COLO668 (cell line): ENCODE data around the gene DNAJB13.
A peak's percentile ranks its signal among the peaks of the same experiment; 100 is the strongest.
"Not testable (repeated sequence)": the region's sequence is repeated elsewhere in the genome, so short reads cannot be mapped to it uniquely, and the experiment has no call there.

ENCODE experiments used
- DNase-seq: peaks from one replicate; lab custom pipeline; 2025; ENCODE audit not compliant: unreplicated experiment; lab: John Stamatoyannopoulos, UW

DNAJB13 gene

GRCh38 chr11:73976451-73977151 lies 25.8 kb downstream of the DNAJB13 start:
- no peak for DNase-seq

DNA sequence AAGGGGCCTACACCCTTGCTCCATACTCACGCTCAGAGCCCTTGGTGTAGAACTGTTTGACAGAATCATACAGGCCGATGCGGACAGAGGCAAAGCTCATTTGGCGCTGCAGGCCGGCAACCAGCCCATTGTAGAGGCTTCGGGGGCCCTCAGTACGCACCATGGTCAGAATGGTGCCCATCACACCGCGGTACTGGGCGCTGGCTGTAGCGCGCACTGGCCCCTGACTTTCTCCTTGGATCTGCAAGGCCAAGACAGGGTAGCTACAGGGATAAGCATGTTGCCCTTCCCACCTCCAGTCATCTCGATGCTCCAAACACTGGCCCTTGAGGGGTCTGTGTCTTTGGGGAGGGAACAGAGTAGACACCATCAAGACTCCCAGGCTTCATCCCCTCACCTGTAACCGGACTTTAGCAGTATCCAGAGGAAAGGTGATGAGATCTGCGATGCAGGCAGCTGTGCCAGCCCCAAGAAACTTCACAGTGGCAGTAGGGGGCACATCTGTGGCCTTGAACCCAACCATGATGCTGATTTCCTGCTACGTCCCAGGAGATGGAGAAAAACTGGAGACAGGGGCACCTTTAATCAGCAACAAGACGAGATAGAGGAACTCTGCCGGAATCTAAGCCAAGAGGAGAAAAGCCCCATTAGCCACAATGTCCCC lies 27.2 kb downstream of the DNAJB13 start:
- DNase-seq, result no peak

- DNase-seq, result no peak
Observed at GRCh38 chr11:73978576-73979086, 27.8 kb downstream of the DNAJB13 start.

DNA sequence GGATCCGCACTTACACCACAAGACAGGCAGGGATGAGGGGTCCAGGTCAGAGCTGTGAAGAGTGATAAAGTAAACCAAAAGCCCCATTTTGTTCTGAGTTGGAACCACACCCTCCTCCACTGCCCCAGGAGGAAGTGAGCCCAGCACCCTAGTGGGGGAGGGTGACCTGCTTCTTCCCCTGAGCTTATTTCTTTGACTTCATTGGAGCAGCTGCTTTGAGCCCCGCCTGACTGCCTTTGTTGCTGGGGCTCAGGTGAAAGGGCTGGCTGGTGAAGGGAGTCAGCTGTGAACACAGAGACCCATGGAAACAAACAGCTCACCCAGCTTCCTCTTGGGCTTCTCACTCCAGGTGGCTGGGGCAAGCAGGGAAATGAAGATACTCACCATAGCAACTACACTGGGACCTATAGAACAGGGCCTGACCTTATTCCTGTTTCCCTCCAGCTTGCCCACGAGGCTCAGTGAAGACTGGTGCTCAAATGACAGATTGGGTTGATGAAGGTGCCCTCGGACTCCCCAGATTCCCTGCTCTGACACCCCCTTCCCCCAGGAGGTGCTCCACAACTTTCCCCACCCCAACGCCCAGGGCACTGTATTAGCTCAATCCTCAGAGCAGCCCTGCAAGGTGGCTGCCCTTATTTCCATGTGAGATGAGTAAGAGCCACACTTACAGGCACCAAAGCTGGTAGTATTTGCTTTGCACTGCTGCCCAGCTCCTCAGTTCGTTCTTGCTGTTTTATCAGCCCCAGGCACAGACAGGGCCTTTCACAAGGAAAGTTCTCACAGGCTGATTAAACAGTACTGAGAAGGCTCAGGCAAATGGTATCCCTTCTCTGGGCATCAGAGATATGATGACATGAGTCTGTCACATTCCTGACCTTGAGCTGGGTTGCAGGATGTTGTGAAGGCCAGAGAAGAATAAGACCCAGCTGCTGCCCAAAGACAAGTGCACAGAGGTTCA lies 29.5 kb downstream of the DNAJB13 start:
- peak; percentile 84 for DNase-seq

- DNase-seq, result no peak
Observed at GRCh38 chr11:73981051-73981805, 30.4 kb downstream of the DNAJB13 start.

DNA sequence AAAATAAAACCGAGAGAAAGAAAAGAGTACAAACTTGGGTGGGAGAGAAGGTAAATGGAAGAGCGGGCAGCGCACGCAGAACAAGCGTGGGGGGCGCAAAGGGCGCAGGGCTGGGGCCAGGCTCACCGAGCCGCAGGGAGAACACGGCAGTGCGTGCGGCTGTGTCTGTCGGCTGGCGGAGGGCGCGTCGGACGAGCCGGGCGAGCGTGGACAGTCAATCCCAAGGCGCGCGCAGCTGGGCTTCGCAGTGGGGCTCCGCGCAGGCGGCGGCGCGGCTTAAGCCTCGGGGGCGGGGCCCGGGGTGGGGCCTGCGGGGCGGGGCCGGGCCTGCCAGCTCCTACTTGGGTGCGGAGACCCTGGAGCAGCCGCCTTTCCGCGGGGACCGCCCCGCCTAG lies 31.8 kb downstream of the DNAJB13 start, which contains the start of gene UCP2:
Gene UCP2 (minus strand): TSS at position 249 of the 395 bp plus-strand sequence. CDS start 4,465 bp downstream, outside the sequence.
- peak; percentile 94 for DNase-seq

DNA sequence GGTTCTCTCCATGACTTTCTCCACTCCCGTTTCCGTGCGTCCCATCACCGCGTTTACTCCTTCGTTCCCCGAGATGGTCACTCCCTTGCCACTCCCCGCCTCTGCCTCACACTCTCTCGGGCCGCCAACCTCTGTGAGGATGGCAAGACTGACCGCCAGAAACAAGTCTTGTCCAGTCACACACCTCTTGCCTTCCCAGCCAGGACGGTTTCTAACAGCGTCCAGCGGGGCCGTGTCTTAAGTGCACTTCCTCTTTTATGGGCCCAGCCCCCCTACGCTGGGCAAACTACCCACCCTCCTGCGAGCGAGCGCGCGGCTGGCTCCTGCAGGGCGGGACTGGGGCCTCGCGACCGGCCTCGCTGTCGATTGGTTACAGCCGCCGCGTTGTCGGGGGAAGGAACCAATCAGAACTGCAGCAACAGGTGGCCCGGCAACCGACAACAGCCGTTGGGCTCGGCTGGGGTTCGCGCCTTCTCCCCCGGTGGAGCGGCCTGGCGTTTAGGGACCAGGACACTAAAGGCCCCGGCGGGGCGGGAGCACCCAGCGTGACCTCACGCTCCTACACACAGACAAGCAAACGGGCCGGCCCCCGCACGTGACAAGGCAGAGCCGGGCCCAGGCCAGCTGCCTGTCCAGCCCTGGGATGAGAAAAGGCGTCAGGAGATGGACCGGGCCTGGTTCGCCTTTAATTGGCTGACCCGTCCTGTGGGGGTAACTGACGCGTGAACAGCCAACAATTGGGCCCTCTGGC lies 32.3 kb downstream of the DNAJB13 start:
- DNase-seq, result peak; percentile 95

DNA sequence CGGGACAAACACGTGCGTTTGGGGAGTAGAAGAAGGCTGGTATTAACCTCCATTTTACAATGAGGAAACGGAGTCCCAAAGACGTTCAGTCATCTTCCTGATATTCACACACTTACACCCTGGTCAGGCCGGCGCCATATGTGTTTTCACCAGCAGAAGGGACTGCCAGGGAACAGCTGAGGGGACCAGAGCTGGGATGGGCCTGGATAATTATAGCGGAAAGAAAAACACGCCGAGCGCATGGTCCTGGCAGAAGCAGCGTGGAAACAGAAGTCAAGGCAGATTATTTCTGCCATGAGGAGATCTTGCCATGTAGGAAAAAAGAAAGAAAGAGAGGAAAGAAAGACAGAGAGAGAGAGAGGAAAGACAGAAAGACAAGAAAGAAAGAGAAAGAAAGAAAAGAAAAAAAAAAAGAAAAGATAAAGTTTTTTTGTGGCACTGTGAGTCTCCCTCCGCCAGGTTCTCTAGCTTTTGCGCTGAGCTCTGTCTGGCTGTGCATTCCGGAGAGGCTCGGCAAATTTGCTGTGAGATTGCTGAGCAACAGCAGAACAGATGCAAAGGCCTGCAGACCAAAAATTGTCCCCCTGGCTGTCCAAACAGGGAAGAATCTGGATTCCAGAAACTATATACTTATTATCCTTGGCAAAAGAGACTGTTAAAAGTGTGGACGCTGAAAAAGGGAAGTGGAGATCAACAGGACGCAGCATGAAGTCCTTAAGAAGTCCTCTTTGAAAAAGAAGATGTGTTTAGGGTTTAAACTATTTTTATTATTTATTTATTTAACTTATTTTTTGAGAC lies 33.1 kb downstream of the DNAJB13 start:
- no peak for DNase-seq

DNA sequence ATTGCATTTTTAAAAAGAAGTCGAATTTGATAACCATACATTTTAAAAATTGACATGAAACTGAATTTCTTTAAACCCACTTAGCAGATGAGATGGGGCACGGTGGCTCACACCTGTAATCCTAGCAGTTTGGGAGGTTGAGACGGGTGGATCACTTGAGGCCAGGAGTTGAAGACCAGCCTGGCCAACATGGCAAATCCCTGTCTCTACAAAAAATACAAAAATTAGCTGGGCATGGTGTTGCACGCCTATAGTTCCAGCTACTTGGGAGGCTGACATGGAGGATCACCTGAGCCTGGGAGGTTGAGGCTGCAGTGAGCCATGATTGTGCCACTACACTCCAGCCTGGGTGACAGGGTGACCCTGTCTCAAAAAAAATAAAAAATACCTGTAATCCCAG lies 34.8 kb downstream of the DNAJB13 start:
- not testable (repeated sequence) for DNase-seq

DNA sequence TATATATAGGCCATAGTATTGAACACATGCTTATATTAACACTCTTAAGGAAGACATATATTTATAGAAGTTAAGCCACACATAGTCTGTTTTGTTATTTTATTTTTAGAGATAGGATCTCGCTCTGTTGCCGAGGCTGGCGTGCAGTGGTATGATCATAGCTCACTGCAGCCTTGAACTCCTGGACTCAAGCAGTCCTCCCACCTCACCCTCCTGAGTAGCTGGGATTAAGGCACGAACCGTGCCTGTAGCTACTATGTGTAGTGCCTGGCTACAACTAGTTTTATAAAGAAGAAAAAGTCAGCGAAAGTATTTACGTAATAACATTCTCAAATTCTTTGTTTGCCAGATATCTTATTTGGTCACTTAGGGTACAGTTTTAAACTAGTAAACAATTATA lies 37.4 kb downstream of the DNAJB13 start:
- no peak for DNase-seq

DNA sequence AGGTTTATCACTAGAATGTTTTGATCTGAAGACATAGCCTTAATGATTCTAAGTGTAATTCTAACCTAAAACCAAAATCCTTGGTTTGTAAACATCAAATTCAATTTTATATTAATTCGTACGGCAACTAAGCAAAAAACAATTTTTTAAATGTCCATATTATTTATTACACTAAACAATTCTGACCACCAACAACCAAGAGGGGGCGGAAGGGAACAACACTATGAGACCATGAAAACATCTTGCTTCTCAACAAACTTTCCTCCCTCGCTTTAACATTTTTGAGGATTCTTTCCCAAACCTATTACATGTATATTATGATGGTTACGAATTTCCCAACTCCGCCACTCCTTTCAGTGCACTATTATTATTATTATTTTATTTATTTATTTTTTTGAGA lies 38.3 kb downstream of the DNAJB13 start:
- DNase-seq, result no peak

- DNase-seq, result no peak
Observed at GRCh38 chr11:73990730-73991129, 39.9 kb downstream of the DNAJB13 start.

DNA sequence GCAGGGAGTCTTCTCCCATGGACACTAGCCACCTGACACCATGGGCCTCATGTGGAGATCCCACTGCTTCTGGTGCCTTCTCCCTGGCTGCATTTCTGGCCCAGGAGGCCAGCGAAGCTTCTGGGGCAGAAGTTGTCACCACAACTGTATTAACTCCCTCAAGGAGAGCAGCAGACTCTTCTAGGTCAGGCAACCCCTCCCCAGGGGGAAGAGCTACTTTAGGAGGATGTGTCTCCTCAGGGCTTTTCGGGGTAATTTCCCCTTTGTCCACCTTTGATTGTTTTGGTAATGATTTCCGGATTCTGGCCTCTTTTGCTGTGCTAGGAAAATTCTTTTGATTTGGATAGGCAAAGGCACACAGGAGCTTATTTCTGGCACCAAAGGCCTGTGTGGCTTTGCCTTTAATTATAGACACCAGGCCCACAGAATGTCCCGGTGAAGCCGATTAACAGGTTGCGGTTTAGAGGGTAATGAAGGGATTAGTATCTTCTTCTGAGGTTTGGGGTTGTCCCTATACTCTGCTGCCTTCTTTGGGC lies 40.7 kb downstream of the DNAJB13 start:
- DNase-seq, result no peak

DNA sequence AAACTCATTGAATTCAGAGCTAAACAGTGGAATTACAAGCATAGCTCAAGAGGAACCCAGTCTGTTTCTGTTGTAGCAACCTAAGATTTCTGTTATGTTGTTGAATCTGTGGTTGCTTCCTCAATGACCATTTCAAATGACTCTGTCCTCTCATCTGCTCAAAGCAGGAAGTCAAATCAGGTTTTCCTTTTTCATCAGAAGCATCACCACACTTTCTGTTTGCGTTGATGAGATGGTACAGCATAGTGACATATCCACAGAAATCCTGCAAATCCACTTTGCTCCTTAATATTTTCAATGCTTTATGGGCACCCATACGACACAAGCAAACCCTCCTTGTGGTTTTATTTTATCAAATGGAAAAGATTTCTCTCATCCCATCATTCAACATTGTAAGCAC lies 44.4 kb downstream of the DNAJB13 start:
- no peak for DNase-seq

GRCh38 chr11:73995731-73996130 lies 44.9 kb downstream of the DNAJB13 start:
- no peak for DNase-seq

DNA sequence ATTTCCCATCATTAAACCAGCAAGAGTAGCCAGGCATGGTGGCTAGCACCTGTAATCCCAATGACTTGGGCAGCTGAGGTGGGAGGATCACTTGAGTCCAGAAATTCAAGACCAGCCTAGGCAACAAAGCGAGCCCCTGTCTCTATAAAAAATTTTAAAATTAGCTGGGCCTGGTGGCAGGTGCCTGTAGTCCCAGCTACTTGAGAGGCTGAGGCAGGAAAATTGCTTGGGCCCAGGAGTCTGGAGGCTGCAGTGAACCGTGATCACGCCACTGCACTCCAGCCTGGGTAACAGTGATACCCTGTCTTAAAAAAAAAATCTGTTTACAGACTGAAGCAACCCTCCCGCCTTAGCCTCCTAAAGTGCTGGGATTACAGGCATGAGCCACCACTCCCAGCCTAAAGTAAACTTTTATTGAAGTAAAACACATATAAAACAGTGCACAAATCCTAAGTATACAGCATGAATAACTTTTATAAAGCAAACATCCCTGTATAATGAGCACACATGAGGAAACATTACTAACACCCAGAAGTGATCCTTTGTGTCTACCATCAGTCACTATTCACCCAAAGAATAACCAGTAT lies 45.4 kb downstream of the DNAJB13 start:
- DNase-seq, result peak; percentile 7

DNA sequence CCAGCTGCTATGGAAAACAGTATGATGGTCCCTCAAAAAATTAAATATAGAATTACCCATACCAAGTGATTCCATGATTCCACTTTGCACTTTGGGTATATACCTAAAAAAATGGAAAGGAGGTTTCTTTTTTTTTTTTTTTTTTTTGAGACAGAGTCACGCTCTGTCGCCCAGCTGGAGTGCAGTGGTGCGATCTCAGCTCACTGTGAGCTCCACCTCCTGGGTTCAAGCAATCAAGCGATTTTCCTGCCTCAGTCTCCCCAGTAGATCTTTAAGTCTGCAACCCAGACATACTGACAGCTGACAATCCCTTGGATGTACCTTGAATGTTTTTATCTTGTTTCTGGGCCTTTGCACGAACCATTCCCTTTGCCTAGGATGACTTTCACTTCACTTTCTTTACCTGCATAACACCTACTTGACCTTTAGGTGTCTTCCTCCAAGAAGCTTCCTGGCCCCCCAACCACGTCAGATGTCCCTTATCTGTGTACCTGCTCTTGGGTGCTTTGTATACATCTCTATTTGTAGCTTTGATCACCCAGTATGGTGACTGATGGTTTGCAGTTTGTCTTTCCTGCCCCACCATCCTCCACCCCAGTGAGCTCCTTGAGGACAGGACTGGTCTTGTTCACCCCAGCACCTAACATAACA lies 46.4 kb downstream of the DNAJB13 start:
- DNase-seq, result no peak
